Muscle layer of colon (tissue), 2 donors: ENCODE data around the gene CLOCK.

Experiments used
- H3K27ac ChIP-seq: one replicate; pipeline ENCODE4 v1.7.0; 2013; ENCODE audit warnings: low read depth, mild to moderate bottlenecking, low read length, moderate library complexity
- H3K27me3 ChIP-seq, 2 donors: one replicate each; pipeline ENCODE4 v1.7.0; 2013; ENCODE audit warnings: low read length in 2 of 2, mild to moderate bottlenecking in 2 of 2; ENCODE audit not compliant: insufficient read depth in 2 of 2, control insufficient read depth in 1 of 2
- H3K36me3 ChIP-seq: one replicate; pipeline ENCODE4 v1.7.0; 2013; ENCODE audit warnings: mild to moderate bottlenecking, low read length; ENCODE audit not compliant: insufficient read depth
- H3K4me1 ChIP-seq: one replicate; pipeline ENCODE4 v1.7.0; 2013; ENCODE audit warnings: mild to moderate bottlenecking, low read length; ENCODE audit not compliant: insufficient read depth
- H3K4me3 ChIP-seq, 2 donors: one replicate each; pipeline ENCODE4 v1.7.0; 2013; ENCODE audit warnings: low read length in 2 of 2, low read depth in 1 of 2, mild to moderate bottlenecking in 1 of 2, moderate library complexity in 1 of 2
- H3K9ac ChIP-seq: one replicate; pipeline ENCODE4 v1.7.0; 2013; ENCODE audit warnings: low read length
- H3K9me3 ChIP-seq: one replicate; pipeline ENCODE4 v1.7.0; 2013; ENCODE audit warnings: mild to moderate bottlenecking, low read length
- donor health status: abdominal sarcoma.
- donor health status: Adenocarcinoma of cecum.

The CLOCK gene

DNA sequence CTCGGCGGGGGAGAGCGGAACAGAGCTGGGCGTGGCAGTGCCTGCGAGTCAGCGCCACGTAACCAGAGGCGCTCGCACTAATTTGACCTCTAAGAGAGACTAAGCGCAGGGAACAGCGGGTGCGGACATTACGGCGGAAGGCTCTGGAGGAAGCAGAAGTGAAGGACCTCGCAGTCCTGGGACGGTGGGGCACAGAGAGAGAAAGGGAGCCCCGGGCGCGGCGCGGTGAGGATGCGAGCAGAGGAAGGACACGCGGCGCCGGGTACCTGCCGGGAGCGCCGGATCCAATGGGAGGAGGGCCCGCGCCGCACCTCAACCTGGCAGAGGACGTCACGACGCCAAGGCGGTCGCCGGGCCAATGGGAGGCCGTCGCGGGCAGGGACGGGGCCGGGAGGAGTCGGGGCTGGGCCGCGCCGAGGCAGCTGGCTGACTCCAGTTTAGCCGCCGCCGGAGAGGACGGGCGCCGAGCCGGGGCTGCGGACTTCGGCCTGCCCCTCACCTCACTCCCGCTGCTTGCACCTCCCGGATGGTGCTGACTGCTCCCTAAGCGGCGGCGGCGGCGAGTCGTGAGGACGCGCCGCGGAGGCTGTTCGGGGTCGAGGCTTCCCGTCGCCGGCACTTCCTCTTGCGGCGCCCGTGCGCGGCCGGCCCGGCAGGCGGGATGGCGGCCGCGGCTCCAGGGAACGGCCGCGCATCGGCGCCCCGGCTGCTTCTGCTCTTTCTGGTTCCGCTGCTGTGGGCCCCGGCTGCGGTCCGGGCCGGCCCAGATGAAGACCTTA lies 151.0 kb downstream of the CLOCK start, which contains the start of gene TMEM165:
TMEM165 (plus strand) TSS at position 429 of the 779 bp plus-strand sequence; CDS start at position 662, 233 bp downstream.
- Histone ChIP-seq H3K9me3 (no peaks in the 10 kb centered on the region), H3K4me1 (peaks cover 32% of the 10 kb centered on the region), H3K9ac (peak within 1 kb of the TSS; percentile 84), H3K4me3 (peak within 1 kb of the TSS; percentile 81 to 97), H3K36me3 (no peaks in the 10 kb centered on the region), H3K27ac (peak within 1 kb of the TSS; percentile 99), H3K27me3 (no peaks in the 10 kb centered on the region)

GRCh38 chr4:55395218-55395528 lies 151.5 kb downstream of the CLOCK start:
- peaks cover 32% of the 10 kb centered on the region for H3K4me1 ChIP-seq
- H3K9me3 ChIP-seq = no peaks in the 10 kb centered on the region
- H3K27ac ChIP-seq = peak overlapping the region; percentile 99
- no peaks in the 10 kb centered on the region for H3K27me3 ChIP-seq
- H3K36me3 ChIP-seq = no peaks in the 10 kb centered on the region
- H3K4me3 ChIP-seq = peak overlapping the region; percentile 81 to 97
- H3K9ac ChIP-seq = no peak overlapping the region

DNA sequence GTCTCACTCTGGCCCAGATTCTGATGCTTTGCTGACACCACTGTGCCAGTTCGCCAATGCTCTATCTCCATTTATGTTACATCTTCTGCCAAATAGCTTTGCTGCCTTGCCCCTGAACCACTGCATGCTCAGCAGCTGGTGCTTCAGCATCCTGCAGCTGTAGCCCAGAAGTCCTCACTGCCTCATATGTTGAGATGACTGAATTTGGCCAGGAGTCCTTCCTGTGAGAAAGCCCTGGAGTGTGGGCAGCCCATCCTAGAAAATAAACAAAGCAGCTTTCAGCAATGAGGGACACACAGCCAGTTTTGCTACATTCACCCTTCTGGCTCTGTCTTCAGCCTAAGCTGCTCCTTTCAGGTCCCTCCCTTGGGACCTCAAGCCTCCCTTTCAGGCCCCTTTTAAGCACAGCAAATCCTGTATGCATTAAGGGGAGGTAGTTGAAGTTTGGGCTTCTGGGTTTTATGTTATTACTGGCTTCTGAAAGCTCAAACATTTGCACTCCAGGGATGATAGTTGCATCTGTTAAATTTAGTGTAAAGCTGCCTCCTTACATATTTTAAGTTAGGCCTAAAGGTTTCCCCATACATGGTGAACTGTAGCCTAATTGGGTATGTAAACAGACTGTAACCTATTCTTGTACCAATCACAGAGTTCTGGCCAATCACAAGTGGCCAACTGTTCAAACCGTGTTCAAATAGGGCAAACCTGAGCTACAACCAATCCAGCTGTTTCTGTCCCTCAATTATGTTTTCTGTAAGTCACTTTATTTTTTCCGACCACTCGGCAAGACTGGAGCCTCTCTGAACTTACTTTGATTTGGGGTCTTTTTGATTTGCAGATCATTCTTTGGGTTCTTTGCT lies 153.0 kb downstream of the CLOCK start:
- H3K27ac ChIP-seq = no peak overlapping the region
- no peaks in the 10 kb centered on the region for H3K36me3 ChIP-seq
- no peak overlapping the region for H3K9ac ChIP-seq
- no peaks in the 10 kb centered on the region for H3K27me3 ChIP-seq
- H3K9me3 ChIP-seq = no peaks in the 10 kb centered on the region
- H3K4me1 ChIP-seq = peaks cover 24% of the 10 kb centered on the region
- H3K4me3 ChIP-seq = no peak overlapping the region

GRCh38 chr4:55386840-55387239 lies 159.9 kb downstream of the CLOCK start:
- H3K9me3 ChIP-seq = no peaks in the 10 kb centered on the region
- H3K9ac ChIP-seq = no peak overlapping the region
- no peaks in the 10 kb centered on the region for H3K27me3 ChIP-seq
- no peak overlapping the region for H3K4me3 ChIP-seq
- H3K27ac ChIP-seq = no peak overlapping the region
- no peaks in the 10 kb centered on the region for H3K4me1 ChIP-seq
- H3K36me3 ChIP-seq = no peaks in the 10 kb centered on the region

GRCh38 chr4:55386073-55386472 lies 160.6 kb downstream of the CLOCK start:
- Histone ChIP-seq H3K9me3 (no peaks in the 10 kb centered on the region), H3K27me3 (no peaks in the 10 kb centered on the region), H3K9ac (no peak overlapping the region), H3K4me1 (no peaks in the 10 kb centered on the region), H3K36me3 (no peaks in the 10 kb centered on the region), H3K4me3 (no peak overlapping the region), H3K27ac (no peak overlapping the region)

GRCh38 chr4:55385201-55385649 lies 161.5 kb downstream of the CLOCK start:
- Histone ChIP-seq H3K9ac (no peak overlapping the region), H3K4me1 (no peaks in the 10 kb centered on the region), H3K27me3 (no peaks in the 10 kb centered on the region), H3K9me3 (no peaks in the 10 kb centered on the region), H3K4me3 (no peak overlapping the region), H3K27ac (no peak overlapping the region), H3K36me3 (no peaks in the 10 kb centered on the region)

DNA sequence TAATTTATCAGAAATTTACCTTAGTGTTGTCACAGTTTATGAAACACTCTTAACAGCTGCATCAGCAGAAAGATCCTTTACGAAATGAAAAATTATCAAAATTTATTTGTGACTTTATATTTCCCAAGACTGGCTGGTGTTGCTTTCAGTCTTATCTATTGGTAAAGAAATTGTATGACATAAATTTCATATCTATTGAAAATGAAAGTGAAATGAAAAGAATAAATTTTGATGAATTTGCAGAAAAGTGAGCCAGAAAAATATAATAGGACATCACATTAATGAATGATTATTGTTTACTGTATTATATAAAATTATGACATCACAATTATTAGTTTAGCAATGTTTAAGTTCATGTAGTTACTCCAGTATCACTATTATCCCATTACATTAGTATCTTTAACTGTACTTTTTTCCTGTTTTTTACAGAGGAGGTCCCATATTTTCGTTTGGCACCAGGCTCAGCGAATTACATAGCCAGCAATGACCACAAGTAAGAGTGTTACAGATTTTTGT lies 164.2 kb downstream of the CLOCK start:
- H3K27ac ChIP-seq = no peak overlapping the region
- H3K36me3 ChIP-seq = no peaks in the 10 kb centered on the region
- H3K9me3 ChIP-seq = no peaks in the 10 kb centered on the region
- H3K4me1 ChIP-seq = no peaks in the 10 kb centered on the region
- no peaks in the 10 kb centered on the region for H3K27me3 ChIP-seq
- no peak overlapping the region for H3K4me3 ChIP-seq
- no peak overlapping the region for H3K9ac ChIP-seq

GRCh38 chr4:55381502-55381901 lies 165.2 kb downstream of the CLOCK start:
- Histone ChIP-seq H3K36me3 (no peaks in the 10 kb centered on the region), H3K9me3 (no peaks in the 10 kb centered on the region), H3K9ac (no peak overlapping the region), H3K4me3 (no peak overlapping the region), H3K27me3 (no peaks in the 10 kb centered on the region), H3K4me1 (no peaks in the 10 kb centered on the region), H3K27ac (no peak overlapping the region)

GRCh38 chr4:55380576-55380975 lies 166.1 kb downstream of the CLOCK start:
- Histone ChIP-seq H3K36me3 (no peaks in the 10 kb centered on the region), H3K9ac (no peak overlapping the region), H3K27me3 (no peaks in the 10 kb centered on the region), H3K4me1 (no peaks in the 10 kb centered on the region), H3K4me3 (no peak overlapping the region), H3K27ac (no peak overlapping the region), H3K9me3 (no peaks in the 10 kb centered on the region)

- Histone ChIP-seq H3K36me3 (no peaks in the 10 kb centered on the region), H3K9ac (no peak overlapping the region), H3K4me3 (no peak overlapping the region), H3K27ac (no peak overlapping the region), H3K4me1 (no peaks in the 10 kb centered on the region), H3K9me3 (no peaks in the 10 kb centered on the region), H3K27me3 (no peaks in the 10 kb centered on the region)
Observed at GRCh38 chr4:55378617-55379467, 167.9 kb downstream of the CLOCK start.
